GM19372 (cell line): ENCODE measurements around the gene HERPUD2.
"Not testable (repeated sequence)": the region's sequence is repeated elsewhere in the genome, so short reads cannot be mapped to it uniquely, and the experiment has no call there.

Source experiments
- ATAC-seq: cut with Tn5 transposase; IDR thresholded peaks from one replicate; pipeline ENCODE4 v1.9.1; 2021; ENCODE audit warnings: mild to moderate bottlenecking, low read depth, moderate library complexity; ENCODE audit not compliant: unreplicated experiment

Gene HERPUD2

GRCh38 chr7:35623381-35623780, 71.6 kb downstream of the HERPUD2 start:
- ATAC-seq = no peak

GRCh38 chr7:35619863-35620262, 75.1 kb downstream of the HERPUD2 start:
- no peak for ATAC-seq

GRCh38 chr7:35617041-35617440, 77.9 kb downstream of the HERPUD2 start:
- no peak for ATAC-seq

GRCh38 chr7:35613150-35613549, 81.8 kb downstream of the HERPUD2 start:
- ATAC-seq = no peak

- no peak for ATAC-seq
Measured at GRCh38 chr7:35605760-35606159, 89.2 kb downstream of the HERPUD2 start.

- no peak for ATAC-seq
Measured at GRCh38 chr7:35604595-35604994, 90.3 kb downstream of the HERPUD2 start.

GRCh38 chr7:35599645-35600044, 95.3 kb downstream of the HERPUD2 start:
- ATAC-seq = no peak

GRCh38 chr7:35599061-35599460, 95.9 kb downstream of the HERPUD2 start:
- no peak for ATAC-seq

GRCh38 chr7:35596061-35596460, 98.9 kb downstream of the HERPUD2 start:
- no peak for ATAC-seq

GRCh38 chr7:35593899-35594298, 101.0 kb downstream of the HERPUD2 start:
- no peak for ATAC-seq

- no peak for ATAC-seq
Measured at GRCh38 chr7:35588647-35589046, 106.3 kb downstream of the HERPUD2 start.

- no peak for ATAC-seq
Measured at GRCh38 chr7:35584990-35585389, 109.9 kb downstream of the HERPUD2 start.

- ATAC-seq = not testable (repeated sequence)
Measured at GRCh38 chr7:35584533-35584932, 110.4 kb downstream of the HERPUD2 start.
